Caco-2 (cell line): ENCODE measurements around the gene TENM4. TPM values are rescaled to one million over a fixed set of nuclear protein-coding genes. Genes with fewer than 3 reads are reported as not detected.

Experiments used
- BruUV-seq: library from RNA; stranded (reverse); fragments of 400-500 nt; replicated peaks from 2 replicates; lab custom pipeline; 2021; lab: Mats Ljungman, UMichigan
- CTCF ChIA-PET: fragments of 300-600 bp; sonication (Branson Sonifier 250); formaldehyde crosslinking; loops from one replicate; lab custom pipeline; 2022; ENCODE audit warnings: antibody characterized with exemption; lab: Charles Lee
- POLR2A ChIA-PET: fragments of 300-600 bp; sonication (Branson Sonifier 250); formaldehyde crosslinking; loops from one replicate; lab custom pipeline; 2022; ENCODE audit warnings: antibody characterized with exemption; lab: Charles Lee
- DNase-seq, 2 experiments: peaks; one replicate each; pipeline versions ENCODE4 v3.0.0 to v3.0.0-alpha.2; 2020 to 2022
- H3K27me3 ChIP-seq: replicated peaks from 2 replicates; pipeline ENCODE4 v1.6.0; 2011; ENCODE audit warnings: low read length; ENCODE audit not compliant: control insufficient read depth, insufficient read depth
- H3K36me3 ChIP-seq: 2 replicates; pipeline ENCODE4 v1.5.1; 2011; ENCODE audit warnings: low read length; ENCODE audit not compliant: control insufficient read depth, insufficient read depth
- H3K4me1 ChIP-seq: fragments of 250-450 bp; sonication (Bioruptor Pico); 2 replicates; pipeline ENCODE4 v1.5.1; 2020; ENCODE audit warnings: mild to moderate bottlenecking
- H3K4me3 ChIP-seq: 2 replicates; pipeline ENCODE4 v1.5.1; 2011; ENCODE audit warnings: low read depth, mild to moderate bottlenecking, control low read depth, low read length
- H3K9me3 ChIP-seq: fragments of 250-450 bp; sonication (Bioruptor Pico); 2 replicates; pipeline ENCODE4 v1.5.1; 2020; ENCODE audit warnings: mild to moderate bottlenecking, moderate library complexity
- H3K27ac Mint-ChIP-seq: one replicate; pipeline ENCODE4 v1.8.0; 2022; ENCODE audit warnings: mixed read lengths; ENCODE audit not compliant: unreplicated experiment
- H3K27me3 Mint-ChIP-seq: one replicate; pipeline ENCODE4 v1.8.0; 2022; ENCODE audit warnings: mixed read lengths; ENCODE audit not compliant: insufficient read depth, unreplicated experiment
- H3K36me3 Mint-ChIP-seq: one replicate; pipeline ENCODE4 v1.8.0; 2022; ENCODE audit warnings: mild to moderate bottlenecking, mixed read lengths; ENCODE audit not compliant: insufficient read depth, unreplicated experiment
- H3K4me1 Mint-ChIP-seq: one replicate; pipeline ENCODE4 v1.8.0; 2022; ENCODE audit warnings: low read depth, mixed read lengths; ENCODE audit not compliant: unreplicated experiment
- H3K4me3 Mint-ChIP-seq: one replicate; pipeline ENCODE4 v1.8.0; 2022; ENCODE audit warnings: mild to moderate bottlenecking, moderate library complexity, mixed read lengths; ENCODE audit not compliant: unreplicated experiment
- H3K9me3 Mint-ChIP-seq: one replicate; pipeline ENCODE4 v1.8.0; 2022; ENCODE audit warnings: mixed read lengths; ENCODE audit not compliant: unreplicated experiment
- CTCF ChIP-seq, 2 experiments: fragments of 200-600 bp in 1 of 2; IDR thresholded peaks; 1 replicate in 1 of 2; 2 replicates in 1 of 2; pipeline versions ENCODE4 v1.5.1 to v1.8.0; 2011 to 2022; ENCODE audit warnings: antibody characterized with exemption in 1 of 2, control low read depth in 1 of 2, inconsistent platforms in 1 of 2, low read depth in 1 of 2, low read length in 1 of 2, mild to moderate bottlenecking in 1 of 2, moderate library complexity in 1 of 2; ENCODE audit not compliant: insufficient read depth in 1 of 2, severe bottlenecking in 1 of 2, unreplicated experiment in 1 of 2
- intact Hi-C: fragments of 100-400 bp; cut with micrococcal nuclease; formaldehyde crosslinking; loops from one replicate; pipeline ENCODE4 v1.10.0; 2022; ENCODE audit not compliant: unreplicated experiment
- total RNA-seq: library from RNA; stranded (reverse); gene quantifications from 2 replicates; pipeline ENCODE4 v1.2.3, GENCODE V29; 2022

Gene TENM4
- total RNA-seq, 1 experiment from 2014 or later, result 1.1 TPM

DNA sequence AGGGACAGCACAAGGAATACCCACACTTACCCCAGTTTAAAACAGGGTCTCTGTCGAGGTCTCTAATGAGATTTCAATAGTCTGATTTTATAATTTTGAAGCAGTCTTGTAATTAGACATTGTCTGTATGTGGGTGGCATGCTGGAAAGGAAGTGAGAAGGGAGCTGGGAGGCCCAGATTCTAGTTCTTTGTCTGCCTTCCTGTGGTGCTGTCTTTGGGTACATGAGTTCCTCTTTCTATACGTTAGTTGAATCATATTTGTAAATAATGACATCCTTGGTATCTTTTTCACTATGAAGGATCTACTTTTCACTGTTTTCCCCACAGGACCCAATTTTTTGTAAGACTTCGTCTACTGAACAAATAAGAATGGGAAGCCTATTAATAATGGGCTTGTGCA is 42.0 kb upstream of the TENM4 start:
- BruUV-seq, result no TSS peak
- H3K9me3 ChIP-seq, result no peaks in the 10 kb centered on the region
- TF ChIP-seq CTCF (IDR thresholded peaks at IDR 0.05; ENCODE audit: insufficient read depth in 1 of 2, low read depth in 1 of 2, low read length in 1 of 2, severe bottlenecking in 1 of 2, unreplicated experiment in 1 of 2), result no peak
- ChIA-PET POLR2A (no interaction called here), CTCF (no interaction called here)
- no peaks in the 10 kb centered on the region; the same call in 1 of the 2 replicates for H3K27me3 ChIP-seq
- no peaks in the 10 kb centered on the region for H3K4me1 ChIP-seq
- Mint-ChIP-seq H3K4me3 (no peak overlapping the region), H3K36me3 (no peaks in the 10 kb centered on the region), H3K27me3 (no peaks in the 10 kb centered on the region), H3K9me3 (no peaks in the 10 kb centered on the region), H3K27ac (no peak overlapping the region), H3K4me1 (no peaks in the 10 kb centered on the region)
- no peaks in the 10 kb centered on the region for H3K36me3 ChIP-seq
- intact Hi-C loops, result no loop called here
- no peak overlapping the region for H3K4me3 ChIP-seq
- DNase-seq, result no peak

GRCh38 chr11:79481795-79482194 is 41.0 kb upstream of the TENM4 start:
- Histone ChIP-seq H3K27me3 (no peaks in the 10 kb centered on the region; the same call in 1 of the 2 replicates), H3K4me1 (no peaks in the 10 kb centered on the region), H3K36me3 (no peaks in the 10 kb centered on the region), H3K4me3 (no peak overlapping the region), H3K9me3 (0 out of 2 replicates have a peak, but pooled peaks cover 2% of the 10 kb centered on the region)
- Mint-ChIP-seq H3K4me3 (no peak overlapping the region), H3K27ac (no peak overlapping the region), H3K4me1 (no peaks in the 10 kb centered on the region), H3K9me3 (no peaks in the 10 kb centered on the region), H3K27me3 (no peaks in the 10 kb centered on the region), H3K36me3 (no peaks in the 10 kb centered on the region)
- intact Hi-C loops, result no loop called here
- CTCF ChIA-PET, result interaction anchor here (0.8 kb wide), 1 partner anchor 836 kb away, joined by 4 read pairs; no protein-coding TSS in a partner anchor
- no peak for TF ChIP-seq CTCF (IDR thresholded peaks at IDR 0.05; ENCODE audit: insufficient read depth in 1 of 2, low read depth in 1 of 2, low read length in 1 of 2, severe bottlenecking in 1 of 2, unreplicated experiment in 1 of 2)
- POLR2A ChIA-PET, result no interaction called here
- BruUV-seq, result no TSS peak
- DNase-seq, result no peak

- no peak for DNase-seq
- no TSS peak for BruUV-seq
Measured at GRCh38 chr11:79480864-79481263, 40.0 kb upstream of the TENM4 start.

More at GRCh38 chr11:79480864-79481263, 40.0 kb upstream of the TENM4 start:
- no peaks in the 10 kb centered on the region for H3K4me1 ChIP-seq
- H3K27ac Mint-ChIP-seq, result no peak overlapping the region
- TF ChIP-seq CTCF (IDR thresholded peaks at IDR 0.05; ENCODE audit: insufficient read depth in 1 of 2, low read depth in 1 of 2, low read length in 1 of 2, severe bottlenecking in 1 of 2, unreplicated experiment in 1 of 2), result no peak
- H3K36me3 Mint-ChIP-seq, result no peaks in the 10 kb centered on the region
- ChIA-PET CTCF (interaction anchor here (0.8 kb wide), 1 partner anchor 835 kb away, joined by 4 read pairs; no protein-coding TSS in a partner anchor), POLR2A (no interaction called here)
- H3K9me3 ChIP-seq, result 0 out of 2 replicates have a peak, but pooled peaks cover 2% of the 10 kb centered on the region
- H3K36me3 ChIP-seq, result no peaks in the 10 kb centered on the region
- no peaks in the 10 kb centered on the region for H3K27me3 Mint-ChIP-seq
- H3K4me3 Mint-ChIP-seq, result no peak overlapping the region
- intact Hi-C loops, result no loop called here
- no peak overlapping the region for H3K4me3 ChIP-seq
- H3K9me3 Mint-ChIP-seq, result no peaks in the 10 kb centered on the region
- H3K27me3 ChIP-seq, result no peaks in the 10 kb centered on the region; the same call in 1 of the 2 replicates
- no peaks in the 10 kb centered on the region for H3K4me1 Mint-ChIP-seq
